Mesenteric fat pad (tissue), 1 donor: ENCODE data around the gene RASGRP2. TPM values are rescaled to one million over a fixed set of nuclear protein-coding genes. Genes with fewer than 3 reads are reported as not detected.

Experiments
- DNase-seq: peaks from one replicate; pipeline ENCODE4 v3.0.0-alpha.2; 2020; ENCODE audit warnings: low spot score
- long read RNA-seq: library from polyadenylated mRNA; unstranded; transcript quantifications from one replicate; pipeline ENCODE4 v2.0.0, GENCODE V29; 2020
- total RNA-seq: library from RNA; stranded (reverse); fragmentation: NEBNext Ultra II Directional; extraction: Animal tissue kit (Norgen Biotek cat#: 25700); gene quantifications from one replicate; pipeline ENCODE4 v1.2.1, GENCODE V29; 2021
- donor health status: DM: yes; HTN: yes; CAD: no.

The RASGRP2 gene
- total RNA-seq: 22.0 TPM
- long read RNA-seq, partial matches to known transcripts: 11 of 23 reads
- long read RNA-seq, other reads (novel, unspliced or antisense): 8 of 23 reads

GRCh38 chr11:64743591-64744543 is at the start of gene RASGRP2:
TSS of gene RASGRP2 (minus strand) at chr11:64744142. CDS start at chr11:64742866, 1,276 bp downstream.
- peak; percentile 95 for DNase-seq

GRCh38 chr11:64792482-64792881 is 48.5 kb upstream of the RASGRP2 start:
- DNase-seq: peak; percentile 76

DNA sequence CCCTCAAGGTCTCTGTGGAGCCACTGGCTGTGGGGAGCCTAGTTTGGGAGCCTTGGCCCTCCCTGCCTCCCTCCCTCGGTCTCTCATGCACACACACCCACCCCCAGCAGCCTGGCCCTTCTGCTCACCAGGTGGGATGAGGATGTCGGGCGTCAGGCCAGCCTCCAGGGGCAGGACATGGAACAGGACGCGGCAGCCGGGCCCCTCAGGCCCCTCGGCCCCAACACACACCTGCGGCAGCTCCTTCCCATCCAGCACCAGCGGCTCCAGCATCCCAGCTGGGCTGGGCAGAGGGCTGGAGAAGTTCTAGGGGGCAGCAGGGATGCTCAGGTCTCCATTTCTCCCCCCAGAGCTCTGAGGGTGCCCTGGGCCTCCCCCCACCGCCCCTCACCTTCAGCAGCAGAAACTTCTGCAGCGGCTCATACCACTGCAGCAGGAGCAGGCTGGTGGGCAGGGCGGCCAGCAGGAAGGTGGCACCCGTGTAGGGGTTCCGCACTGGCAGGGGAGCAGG is 47.9 kb upstream of the RASGRP2 start:
- DNase-seq: peak; percentile 77

- DNase-seq: peak; percentile 87
Observed at GRCh38 chr11:64790205-64791095, 46.5 kb upstream of the RASGRP2 start.

GRCh38 chr11:64789331-64790204 is 45.6 kb upstream of the RASGRP2 start:
- peak; percentile 82 for DNase-seq

- peak; percentile 73 for DNase-seq
Observed at GRCh38 chr11:64788321-64789215, 44.6 kb upstream of the RASGRP2 start.

DNA sequence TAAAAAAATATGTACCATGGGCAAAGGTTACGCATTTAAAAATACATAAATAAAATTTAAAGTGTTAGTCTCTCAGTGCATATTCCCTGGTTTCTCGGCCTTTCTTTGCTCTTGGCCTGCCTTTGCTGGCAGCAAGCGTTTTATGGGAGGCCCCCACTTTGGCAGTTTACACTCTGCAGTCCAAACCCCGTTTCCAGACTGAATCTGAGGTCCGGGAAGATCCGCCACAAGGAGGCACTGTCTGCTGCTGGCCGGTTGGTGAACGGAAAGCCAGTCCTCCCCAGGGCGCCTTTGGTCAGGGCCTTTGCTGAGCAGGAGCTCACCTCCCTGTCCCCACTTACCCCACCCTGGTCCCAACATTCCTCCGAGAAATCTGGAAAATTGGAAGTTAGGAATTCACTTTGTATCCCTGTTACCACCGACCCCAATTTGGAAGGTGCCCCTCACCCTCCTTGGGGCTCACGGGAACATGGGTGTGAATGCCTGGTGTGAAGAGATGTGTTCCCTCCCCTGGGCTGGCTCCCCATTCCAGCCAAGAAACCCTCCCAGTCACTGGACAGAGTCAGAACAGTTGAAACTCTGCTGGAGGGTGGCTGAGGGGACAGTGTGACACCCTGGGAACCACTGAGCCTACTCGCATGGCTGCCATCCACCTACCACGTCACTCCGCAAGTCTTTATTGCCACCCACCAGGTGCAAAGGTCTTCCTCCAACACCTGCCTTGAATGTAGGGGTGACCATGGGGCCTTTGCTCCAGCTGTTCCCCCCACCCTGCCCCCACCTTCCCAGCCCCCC is 43.8 kb upstream of the RASGRP2 start:
- peak; percentile 91 for DNase-seq

- peak; percentile 53 for DNase-seq
Observed at GRCh38 chr11:64786308-64786707, 42.4 kb upstream of the RASGRP2 start.

- no peak for DNase-seq
Observed at GRCh38 chr11:64784813-64785581, 41.1 kb upstream of the RASGRP2 start.

GRCh38 chr11:64778473-64779298 is 34.7 kb upstream of the RASGRP2 start, which contains the start of gene SF1:
TSS of gene SF1 (minus strand) at chr11:64778542. CDS start at chr11:64778392, 150 bp downstream.
- DNase-seq: peak; percentile 99

DNA sequence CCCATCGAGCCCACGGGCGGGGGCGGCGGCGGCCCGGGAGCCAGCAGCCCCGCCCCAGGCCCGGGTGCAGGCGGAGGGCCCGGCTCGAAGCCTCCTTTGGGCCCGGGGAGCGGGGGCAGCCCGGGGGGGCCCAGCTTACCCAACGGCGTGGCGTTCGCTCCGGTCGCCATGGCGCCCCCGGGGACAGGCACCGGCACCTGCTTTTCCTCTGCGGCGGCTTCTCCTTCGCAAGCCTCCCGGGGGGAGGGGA is 34.2 kb upstream of the RASGRP2 start:
- DNase-seq: no peak

- peak; percentile 93 for DNase-seq
Observed at GRCh38 chr11:64777449-64778222, 33.7 kb upstream of the RASGRP2 start.

GRCh38 chr11:64776875-64777274 is 32.9 kb upstream of the RASGRP2 start:
- no peak for DNase-seq

GRCh38 chr11:64776425-64776824 is 32.5 kb upstream of the RASGRP2 start:
- DNase-seq: no peak

- DNase-seq: no peak
Observed at GRCh38 chr11:64774144-64774543, 30.2 kb upstream of the RASGRP2 start.

GRCh38 chr11:64772303-64773018 is 28.5 kb upstream of the RASGRP2 start:
- no peak for DNase-seq
